WI38 (cell line): ENCODE data around the gene SHISA4.

ENCODE experiments used
- H3K4me3 ChIP-seq: 2 replicates; pipeline ENCODE4 v1.5.1; 2011; ENCODE audit warnings: low read depth, mild to moderate bottlenecking, control low read depth, low read length
- CTCF ChIP-seq: IDR thresholded peaks from 2 replicates; pipeline ENCODE4 v1.5.1; 2012; ENCODE audit warnings: low read depth, mild to moderate bottlenecking, control low read depth, low read length

SHISA4 gene

DNA sequence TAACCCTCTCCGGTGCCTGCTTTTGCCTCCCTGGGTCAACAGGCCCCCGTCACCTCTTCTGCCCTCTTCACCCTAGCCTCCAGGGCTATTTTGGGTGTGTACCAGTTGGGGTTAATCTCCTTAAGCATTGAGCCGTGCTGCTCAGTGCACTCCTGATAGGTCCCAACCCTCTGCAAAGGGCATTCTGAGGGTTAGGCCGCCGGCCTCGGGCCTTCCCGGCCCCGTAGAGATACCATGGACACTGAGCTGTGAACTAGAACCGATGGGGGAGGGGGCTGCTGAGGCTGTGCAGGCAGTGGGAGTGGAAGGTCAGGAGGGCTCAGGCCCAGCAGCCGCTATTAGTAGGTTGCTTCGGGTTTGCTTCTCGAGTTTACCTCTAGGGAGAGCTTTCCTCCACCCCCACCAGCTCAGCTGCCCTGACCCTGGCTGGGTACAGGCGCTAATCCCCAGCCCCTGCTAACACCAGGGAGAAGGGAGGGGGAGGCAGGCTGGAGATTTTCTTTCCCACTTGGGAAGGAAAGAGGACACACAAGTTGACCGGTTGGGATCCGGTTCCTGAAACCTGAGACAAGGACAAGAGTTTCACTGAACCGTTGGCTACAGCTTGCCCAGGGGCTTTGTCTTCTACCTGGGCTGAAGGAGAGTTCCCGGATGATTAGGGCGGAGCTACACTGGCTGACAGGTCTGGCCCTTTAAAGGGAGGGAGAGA, 52.9 kb downstream of the SHISA4 start:
- TF ChIP-seq CTCF, result no peak
- H3K4me3 ChIP-seq, result peak overlapping the region; percentile 6

GRCh38 chr1:201942129-201942495, 53.4 kb downstream of the SHISA4 start:
- no peak for TF ChIP-seq CTCF
- no peak overlapping the region; the same call in 1 of the 2 replicates for H3K4me3 ChIP-seq
